ENCODE data around the gene ARHGAP10.

Gene ARHGAP10

GRCh38 chr4:147943159-147943638 is 211.3 kb downstream of the ARHGAP10 start:
- TF ChIP-seq CTCF (IDR thresholded peaks at IDR 0.05; ENCODE audit: insufficient read depth, missing control alignments) = no peak
- FAIRE-seq (peak; percentile 67), DNase-seq (ENCODE audit: insufficient read length, low spot score) (no peak)

GRCh38 chr4:147944249-147944648 is 212.4 kb downstream of the ARHGAP10 start:
- no peak for FAIRE-seq

GRCh38 chr4:147944670-147945260 is 212.9 kb downstream of the ARHGAP10 start:
- TF ChIP-seq CTCF (IDR thresholded peaks at IDR 0.05; ENCODE audit: insufficient read depth, missing control alignments) = no peak
- DNase-seq (ENCODE audit: insufficient read length, low spot score) (no peak), FAIRE-seq (no peak)

More at GRCh38 chr4:147944249-147944648, 212.4 kb downstream of the ARHGAP10 start:
- TF ChIP-seq CTCF (IDR thresholded peaks at IDR 0.05; ENCODE audit: insufficient read depth, missing control alignments) = no peak
- DNase-seq (ENCODE audit: insufficient read length, low spot score) = no peak

- DNase-seq (ENCODE audit: insufficient read length, low spot score) = no peak
- FAIRE-seq = no peak
Observed at GRCh38 chr4:147948336-147948735, 216.4 kb downstream of the ARHGAP10 start.

GRCh38 chr4:147950261-147950660 is 218.4 kb downstream of the ARHGAP10 start:
- FAIRE-seq = no peak
- no peak for DNase-seq (ENCODE audit: insufficient read length, low spot score)
- TF ChIP-seq CTCF (IDR thresholded peaks at IDR 0.05; ENCODE audit: insufficient read depth, missing control alignments) = no peak

More at GRCh38 chr4:147948336-147948735, 216.4 kb downstream of the ARHGAP10 start:
- no peak for TF ChIP-seq CTCF (IDR thresholded peaks at IDR 0.05; ENCODE audit: insufficient read depth, missing control alignments)

- no peak for FAIRE-seq
- TF ChIP-seq CTCF (IDR thresholded peaks at IDR 0.05; ENCODE audit: insufficient read depth, missing control alignments) = no peak
- DNase-seq (ENCODE audit: insufficient read length, low spot score) = no peak
Observed at GRCh38 chr4:147950841-147951240, 219.0 kb downstream of the ARHGAP10 start.

- DNase-seq (ENCODE audit: insufficient read length, low spot score) = no peak
- FAIRE-seq = no peak
- TF ChIP-seq CTCF (IDR thresholded peaks at IDR 0.05; ENCODE audit: insufficient read depth, missing control alignments) = no peak
Observed at GRCh38 chr4:147954850-147955249, 223.0 kb downstream of the ARHGAP10 start.

Data from D721Med (cell line).